HG02588 (cell line): Measurements from ENCODE around the gene ANKLE2.

Source experiments
- ATAC-seq: cut with Tn5 transposase; IDR thresholded peaks from one replicate; pipeline ENCODE4 v1.9.1; 2021; ENCODE audit warnings: mild to moderate bottlenecking, moderate library complexity; ENCODE audit not compliant: unreplicated experiment

ANKLE2 gene

GRCh38 chr12:132720606-132721345 lies 40.9 kb downstream of the ANKLE2 start:
- no peak for ATAC-seq

- ATAC-seq = no peak
Measured at GRCh38 chr12:132719954-132720324, 41.7 kb downstream of the ANKLE2 start.

- no peak for ATAC-seq
Measured at GRCh38 chr12:132719141-132719953, 42.3 kb downstream of the ANKLE2 start.

GRCh38 chr12:132718644-132719043 lies 43.0 kb downstream of the ANKLE2 start:
- no peak for ATAC-seq

- ATAC-seq = no peak
Measured at GRCh38 chr12:132717531-132718387, 43.9 kb downstream of the ANKLE2 start.

- no peak for ATAC-seq
Measured at GRCh38 chr12:132717011-132717410, 44.6 kb downstream of the ANKLE2 start.

GRCh38 chr12:132716356-132716755 lies 45.3 kb downstream of the ANKLE2 start:
- ATAC-seq = no peak

- no peak for ATAC-seq
Measured at GRCh38 chr12:132715874-132716273, 45.8 kb downstream of the ANKLE2 start.

- no peak for ATAC-seq
Measured at GRCh38 chr12:132713123-132713522, 48.5 kb downstream of the ANKLE2 start.

- peak; percentile 21 for ATAC-seq
Measured at GRCh38 chr12:132711080-132711843, 50.4 kb downstream of the ANKLE2 start.

GRCh38 chr12:132710405-132711079 lies 51.1 kb downstream of the ANKLE2 start, which contains the start of gene PGAM5:
Gene PGAM5 (plus strand): TSS chr12:132710842. CDS start chr12:132710877, 35 bp downstream.
- peak; percentile 89 for ATAC-seq

GRCh38 chr12:132710043-132710404 lies 51.6 kb downstream of the ANKLE2 start:
- ATAC-seq = peak; percentile 19

GRCh38 chr12:132708150-132708549 lies 53.5 kb downstream of the ANKLE2 start:
- no peak for ATAC-seq

- no peak for ATAC-seq
Measured at GRCh38 chr12:132707241-132707640, 54.4 kb downstream of the ANKLE2 start.

GRCh38 chr12:132703641-132704040 lies 58.0 kb downstream of the ANKLE2 start:
- ATAC-seq = no peak

GRCh38 chr12:132702640-132703039 lies 59.0 kb downstream of the ANKLE2 start:
- ATAC-seq = no peak

- no peak for ATAC-seq
Measured at GRCh38 chr12:132700212-132700822, 61.3 kb downstream of the ANKLE2 start.

- no peak for ATAC-seq
Measured at GRCh38 chr12:132698341-132698740, 63.3 kb downstream of the ANKLE2 start.

- no peak for ATAC-seq
Measured at GRCh38 chr12:132695431-132695830, 66.2 kb downstream of the ANKLE2 start.
